Measurements from ENCODE around the gene C1QC.

The C1QC gene

DNA sequence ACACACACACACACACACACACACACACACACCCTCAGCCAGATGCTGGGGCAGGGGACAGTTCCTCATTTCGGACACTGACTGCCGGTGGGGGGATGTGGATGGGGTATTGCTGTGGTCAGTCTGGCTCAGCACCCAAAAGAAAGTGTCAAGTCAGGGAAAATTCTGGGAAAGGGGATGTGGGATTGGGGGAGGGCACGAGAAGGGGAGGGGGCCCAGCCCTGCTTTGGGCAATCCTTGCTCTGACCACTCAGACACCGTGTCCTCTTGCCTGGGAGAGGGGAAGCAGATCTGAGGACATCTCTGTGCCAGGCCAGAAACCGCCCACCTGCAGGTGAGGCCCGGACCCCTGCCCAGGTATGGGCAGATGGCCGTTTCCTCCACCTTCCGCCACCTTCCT, at the start of gene C1QC:
TSS of gene C1QC (plus strand) at position 253 of the 400 bp plus-strand sequence. CDS start 391 bp downstream, outside the sequence.
- no peak for DNase-seq

DNA sequence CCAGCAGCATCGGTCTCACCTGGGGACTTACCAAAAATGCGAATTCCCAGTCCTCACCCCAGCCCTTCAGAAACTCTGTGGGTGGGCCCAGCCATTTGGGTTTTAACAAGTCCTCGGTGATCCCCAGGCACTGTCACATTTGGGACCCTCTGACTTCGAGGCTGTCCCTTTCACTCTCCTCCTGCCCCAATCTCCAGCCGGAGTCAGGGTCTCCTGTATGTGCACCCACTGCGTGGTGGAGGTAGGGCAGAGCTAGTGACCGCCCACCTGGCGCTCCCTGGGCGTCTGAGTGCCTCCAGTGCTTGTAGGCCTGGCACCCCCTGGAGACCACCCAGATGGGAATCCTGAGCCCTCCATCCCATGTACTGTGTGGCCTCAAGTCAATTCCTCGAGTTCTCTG, 49.0 kb upstream of the C1QC start:
- DNase-seq, result no peak

GRCh38 chr1:22595108-22595507, 48.3 kb upstream of the C1QC start:
- DNase-seq, result no peak

GRCh38 chr1:22597301-22597965, 46.0 kb upstream of the C1QC start:
- DNase-seq, result no peak

DNA sequence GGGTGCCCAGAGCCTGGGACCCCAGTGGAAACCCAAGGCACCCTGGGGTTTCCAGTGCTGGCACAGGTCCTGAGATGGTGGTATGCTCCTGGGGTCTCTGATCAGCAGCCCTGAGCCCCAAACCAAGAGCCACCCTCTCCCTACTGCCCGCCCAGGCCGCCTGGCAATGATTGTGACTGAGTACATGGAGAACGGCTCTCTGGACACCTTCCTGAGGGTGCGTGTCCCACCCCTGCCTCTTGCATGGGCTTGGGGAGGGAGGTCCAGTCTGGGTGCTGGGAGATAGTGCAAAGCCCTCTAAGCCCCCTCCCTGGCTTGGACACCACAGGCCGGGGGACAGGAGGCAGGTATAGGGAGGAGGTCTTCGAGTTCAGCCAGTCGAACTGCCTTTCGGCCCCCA, 45.4 kb upstream of the C1QC start:
- DNase-seq, result no peak

- no peak for DNase-seq
Measured at GRCh38 chr1:22598736-22599135, 44.7 kb upstream of the C1QC start.

DNA sequence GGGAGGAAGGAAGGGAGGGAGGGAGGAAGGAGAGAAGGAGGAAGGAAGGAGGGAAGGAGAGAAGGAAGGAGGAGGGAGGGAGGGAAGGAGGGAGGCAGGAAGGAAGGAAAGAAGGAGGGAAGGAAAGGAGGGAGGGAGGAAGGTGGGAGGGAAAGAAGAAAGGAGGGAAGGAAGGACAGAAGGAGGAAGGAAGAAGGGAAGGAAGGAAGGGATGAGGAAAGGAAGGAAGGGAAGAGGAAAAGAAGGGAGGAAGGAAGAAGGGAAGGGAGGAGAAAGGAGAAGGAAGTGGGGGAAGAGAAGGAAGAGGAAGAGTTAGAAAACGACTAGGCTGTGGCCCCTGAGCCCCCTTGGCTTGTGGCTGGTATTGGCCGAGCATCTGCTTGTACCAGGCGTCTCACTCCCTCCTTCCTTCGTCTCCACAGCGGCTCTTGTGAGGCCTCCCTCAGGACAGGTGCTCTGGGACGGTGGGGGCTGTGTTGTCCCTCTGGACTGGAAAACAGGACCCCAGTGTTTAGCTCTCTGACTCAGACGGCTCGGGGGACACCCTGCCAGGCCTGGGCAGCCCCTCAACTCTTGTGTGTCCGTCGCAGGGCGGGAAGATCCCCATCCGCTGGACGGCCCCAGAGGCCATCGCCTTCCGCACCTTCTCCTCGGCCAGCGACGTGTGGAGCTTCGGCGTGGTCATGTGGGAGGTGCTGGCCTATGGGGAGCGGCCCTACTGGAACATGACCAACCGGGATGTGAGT, 43.2 kb upstream of the C1QC start:
- no peak for DNase-seq

DNA sequence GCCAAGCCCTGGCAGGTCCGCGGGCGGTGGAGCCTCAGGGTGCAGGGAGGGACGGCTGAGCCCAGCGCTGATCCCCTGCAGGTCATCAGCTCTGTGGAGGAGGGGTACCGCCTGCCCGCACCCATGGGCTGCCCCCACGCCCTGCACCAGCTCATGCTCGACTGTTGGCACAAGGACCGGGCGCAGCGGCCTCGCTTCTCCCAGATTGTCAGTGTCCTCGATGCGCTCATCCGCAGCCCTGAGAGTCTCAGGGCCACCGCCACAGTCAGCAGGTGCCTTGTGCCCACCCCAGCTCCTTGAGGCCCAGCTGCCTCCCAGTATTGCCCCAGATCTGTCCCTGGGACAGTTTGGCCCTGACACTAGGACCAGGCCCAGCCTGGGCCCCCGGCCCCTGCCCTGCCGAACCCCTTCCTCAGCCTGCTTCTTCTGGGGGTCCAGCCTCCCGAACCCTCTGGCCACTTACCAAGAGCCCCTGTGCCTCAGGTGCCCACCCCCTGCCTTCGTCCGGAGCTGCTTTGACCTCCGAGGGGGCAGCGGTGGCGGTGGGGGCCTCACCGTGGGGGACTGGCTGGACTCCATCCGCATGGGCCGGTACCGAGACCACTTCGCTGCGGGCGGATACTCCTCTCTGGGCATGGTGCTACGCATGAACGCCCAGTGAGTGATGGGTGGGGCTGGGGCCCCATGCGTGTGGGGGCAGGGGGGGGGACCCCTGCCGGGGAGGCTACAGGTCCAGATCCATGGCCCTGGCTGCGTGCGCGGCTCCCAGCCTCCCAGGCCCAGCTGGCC, 42.4 kb upstream of the C1QC start:
- DNase-seq, result no peak

DNA sequence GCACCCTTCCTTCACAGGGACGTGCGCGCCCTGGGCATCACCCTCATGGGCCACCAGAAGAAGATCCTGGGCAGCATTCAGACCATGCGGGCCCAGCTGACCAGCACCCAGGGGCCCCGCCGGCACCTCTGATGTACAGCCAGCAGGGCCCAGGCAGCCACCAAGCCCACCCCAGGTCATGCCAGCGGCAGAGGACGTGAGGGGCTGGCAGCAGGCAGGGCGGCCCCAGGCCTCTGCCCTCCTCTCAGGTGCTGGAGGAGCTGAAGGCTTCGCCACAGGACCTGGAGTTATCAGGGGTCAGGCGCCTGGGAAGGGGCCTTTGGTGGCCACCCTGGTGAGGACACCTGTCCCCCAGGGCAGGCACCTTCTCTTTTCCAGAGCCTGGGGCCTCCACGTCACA, 41.8 kb upstream of the C1QC start:
- DNase-seq, result no peak

DNA sequence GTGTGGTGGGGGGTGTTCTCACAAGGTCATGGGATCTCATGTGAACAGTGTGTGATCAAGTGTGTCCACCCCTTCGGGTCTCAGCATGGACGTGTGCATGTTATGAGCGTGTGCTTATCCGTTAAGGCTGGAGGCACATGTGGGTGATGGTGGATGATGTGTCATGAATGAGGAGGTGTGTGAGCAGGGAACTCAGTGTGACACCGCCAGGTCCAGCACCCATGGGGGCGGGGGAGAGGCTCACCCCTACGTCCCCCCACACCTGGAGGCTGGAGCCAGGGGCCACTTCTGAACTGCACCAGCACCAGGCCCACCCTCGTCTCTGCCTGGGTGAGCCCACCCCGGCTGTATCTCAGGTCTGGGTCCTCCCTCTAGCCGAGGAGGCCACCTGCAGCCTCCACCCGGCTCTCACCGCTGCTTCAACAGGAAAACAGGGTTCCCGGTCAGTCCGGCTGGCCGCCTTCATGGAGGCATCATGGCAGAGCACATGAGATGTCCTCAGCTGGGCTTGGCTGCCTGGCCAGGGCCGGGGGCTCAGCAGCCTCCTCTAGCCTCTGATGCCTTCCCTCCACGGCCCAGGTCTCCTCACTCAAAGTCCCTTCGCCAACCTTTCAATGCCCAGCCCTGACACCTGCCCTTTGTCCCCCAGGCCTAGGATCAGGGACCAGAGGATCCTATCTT, 41.2 kb upstream of the C1QC start:
- DNase-seq, result no peak

DNA sequence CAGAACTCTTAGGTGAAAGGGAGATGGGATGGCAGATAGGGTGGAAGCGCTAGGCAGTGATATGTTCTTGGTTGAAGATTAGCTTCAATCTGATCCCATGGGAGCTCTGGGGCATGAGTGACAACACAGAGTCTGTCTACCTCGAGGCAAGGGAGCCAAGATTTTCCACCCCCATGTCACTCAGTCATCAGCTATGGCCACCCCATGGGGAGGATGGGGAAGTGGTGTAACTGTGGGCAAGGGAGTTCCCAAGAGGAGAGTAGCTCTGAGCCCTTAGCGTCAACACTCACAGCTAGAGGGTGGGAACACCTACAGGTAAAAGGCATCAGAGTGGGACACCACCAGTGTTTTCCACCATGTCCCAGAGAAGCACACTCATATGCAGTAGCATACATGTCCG, 37.3 kb upstream of the C1QC start:
- DNase-seq, result no peak

DNA sequence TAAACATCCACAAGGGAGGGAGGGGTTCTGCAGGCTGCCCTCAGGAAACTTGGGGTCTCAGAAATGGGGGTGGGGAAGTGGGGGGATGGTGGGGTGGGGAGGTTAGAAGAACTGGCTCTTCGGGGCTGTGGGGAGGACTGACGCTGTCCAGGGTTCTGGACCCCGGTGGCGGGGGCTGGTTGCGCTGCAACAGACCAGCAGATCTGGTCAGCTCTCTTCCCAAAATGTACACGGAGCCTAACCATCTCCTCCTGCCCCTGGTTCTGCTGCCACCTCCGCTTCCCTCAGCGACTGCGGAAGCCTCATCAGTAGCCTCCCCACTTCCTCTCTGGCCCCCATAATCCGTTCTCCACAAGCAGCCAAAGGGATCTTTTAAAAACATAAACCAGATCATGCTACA, 36.3 kb upstream of the C1QC start:
- DNase-seq, result no peak

DNA sequence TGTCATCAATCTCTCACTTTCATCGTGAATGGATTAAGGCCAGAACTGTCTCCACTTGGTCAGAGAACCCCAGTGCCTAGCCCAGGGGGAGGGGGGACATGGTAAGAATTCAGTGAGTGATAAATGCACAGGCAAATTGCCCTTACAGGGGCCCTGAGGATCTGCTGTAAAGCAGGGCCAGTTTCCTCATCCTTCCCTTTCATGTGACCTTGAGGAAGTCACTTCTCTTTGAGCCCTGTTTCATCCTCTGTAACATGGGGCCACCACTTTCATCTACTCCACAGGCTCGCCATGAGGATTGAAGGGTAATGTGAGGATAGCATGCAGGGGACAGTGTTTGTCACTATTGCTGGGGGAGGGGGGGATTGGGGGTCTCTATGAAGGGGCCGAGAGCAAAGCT, 35.1 kb upstream of the C1QC start:
- DNase-seq, result no peak

DNA sequence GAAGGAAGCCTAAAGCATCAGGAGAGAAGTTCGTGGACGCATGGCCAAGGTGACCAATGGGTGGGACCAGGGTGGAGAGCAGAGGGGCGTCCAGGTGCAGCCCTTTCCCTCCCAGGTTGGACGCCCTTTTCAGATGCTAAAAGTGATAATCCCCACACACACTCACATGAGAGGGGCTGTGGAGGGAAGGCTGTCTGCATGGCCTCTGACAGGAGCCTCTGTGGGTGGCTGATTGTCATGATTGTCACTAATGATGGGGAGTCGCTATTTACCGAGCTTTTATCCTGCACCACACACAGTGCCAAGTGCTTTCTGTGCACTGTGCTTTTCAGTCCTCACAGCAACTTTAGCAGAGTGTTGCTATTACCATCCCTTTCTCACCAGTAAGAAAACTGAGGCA, 34.1 kb upstream of the C1QC start:
- DNase-seq, result no peak

DNA sequence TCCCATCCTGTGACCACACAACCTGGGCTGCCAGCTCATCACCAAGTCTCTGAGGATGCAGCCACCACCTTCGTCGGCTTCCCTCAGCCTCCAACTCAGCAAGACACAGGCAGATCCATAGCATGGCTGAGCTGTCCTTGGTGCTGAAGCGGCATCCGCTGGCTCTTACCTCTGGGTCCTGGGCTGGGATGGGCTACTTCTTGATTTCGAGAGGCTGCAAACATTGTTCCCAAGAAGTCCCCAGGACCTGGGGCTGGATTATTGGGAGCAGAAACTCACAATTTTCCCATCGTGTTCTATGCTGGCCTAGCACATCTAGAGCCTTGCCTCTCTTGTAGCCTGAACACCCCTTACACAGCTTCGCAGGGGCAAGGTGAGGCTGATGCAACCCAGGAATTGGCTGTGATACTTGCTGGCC, 31.9 kb upstream of the C1QC start:
- DNase-seq, result no peak

GRCh38 chr1:22612671-22613571, 30.5 kb upstream of the C1QC start:
- DNase-seq, result no peak

DNA sequence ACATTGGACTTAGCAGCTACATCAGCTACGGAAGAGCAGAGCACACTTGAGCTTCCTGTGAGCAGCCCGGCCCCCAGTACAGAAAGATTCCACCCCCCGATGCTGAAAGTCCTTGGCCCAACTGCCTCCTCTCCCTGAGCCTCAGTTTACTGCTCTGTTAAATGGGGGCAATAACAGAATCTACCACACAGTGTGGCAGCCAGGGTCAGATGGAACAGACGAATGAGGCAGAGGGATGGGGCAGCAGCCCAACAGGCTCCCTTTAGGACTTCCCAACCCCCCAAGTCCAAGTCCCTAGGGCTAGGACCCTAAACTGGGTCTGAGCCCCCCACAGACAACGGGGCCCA, 29.9 kb upstream of the C1QC start:
- no peak for DNase-seq

DNA sequence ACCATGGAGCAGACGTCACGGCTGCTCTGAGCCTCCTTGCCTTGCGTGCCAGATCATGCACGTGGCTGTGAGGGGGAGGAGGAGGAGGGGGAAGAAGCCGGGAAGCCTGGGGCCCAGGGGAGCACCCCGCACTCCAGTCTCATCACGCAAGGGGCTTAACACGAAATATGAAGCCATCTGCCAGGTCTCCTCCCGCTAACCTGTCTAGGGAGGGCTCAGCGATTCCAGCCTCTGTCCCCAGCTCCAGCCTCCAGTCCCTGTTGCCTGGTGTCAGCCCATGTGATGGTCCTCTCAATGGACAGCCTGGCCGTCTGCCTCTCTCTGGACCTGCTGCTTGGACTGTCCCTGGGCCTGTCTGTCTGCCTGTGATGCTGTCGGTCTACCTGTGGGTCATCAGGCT, 29.5 kb upstream of the C1QC start:
- no peak for DNase-seq

GRCh38 chr1:22615886-22616285, 27.5 kb upstream of the C1QC start:
- DNase-seq, result no peak

DNA sequence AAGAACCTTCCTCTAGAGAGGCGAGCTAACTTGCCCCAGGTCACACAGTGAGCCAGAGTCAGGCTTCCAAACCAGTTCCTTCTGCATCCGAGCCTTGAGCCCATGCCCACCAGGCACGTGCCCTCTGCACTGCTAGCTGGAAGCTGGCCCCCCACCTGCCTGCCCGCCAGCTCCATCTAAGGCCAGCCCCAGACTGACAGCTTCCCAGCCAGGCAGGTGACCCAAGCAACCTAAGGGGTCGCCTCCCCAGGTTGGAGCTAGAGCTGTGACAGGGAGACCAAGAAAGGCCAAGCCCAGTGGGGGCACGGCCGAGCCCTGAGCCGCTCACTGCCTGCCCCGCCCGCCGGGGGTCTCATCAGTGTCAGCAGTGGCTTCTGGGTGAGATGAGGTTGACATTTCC, 26.9 kb upstream of the C1QC start:
- no peak for DNase-seq

DNA sequence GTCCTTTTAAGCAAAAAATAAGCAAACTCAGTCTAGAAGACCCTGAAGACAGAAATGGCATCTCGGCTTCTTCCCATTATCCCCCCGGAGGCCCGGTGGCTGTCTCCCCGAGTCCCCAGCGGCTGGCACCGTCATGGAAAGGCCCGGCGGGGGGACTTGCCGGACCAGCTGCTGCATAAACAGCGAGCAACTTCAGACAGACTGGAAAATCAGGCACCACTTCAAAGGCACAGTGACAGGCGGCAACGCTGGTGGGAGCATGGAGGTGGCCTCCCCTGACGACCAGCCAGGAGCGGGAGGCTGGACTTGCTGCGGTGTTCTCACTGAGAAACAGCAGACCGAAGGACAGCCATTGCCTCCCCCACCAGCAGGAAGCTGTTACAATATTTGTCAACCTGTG, 25.4 kb upstream of the C1QC start:
- no peak for DNase-seq

- no peak for DNase-seq
Measured at GRCh38 chr1:22619252-22619651, 24.2 kb upstream of the C1QC start.
